NCI-H1417 treated with DMSO at 0.1 percent for 48 hours (cell line): ENCODE data around the gene FAM98A.

Experiments used
- DNase-seq: peaks from one replicate; lab custom pipeline; 2025; lab: John Stamatoyannopoulos, UW

FAM98A gene

DNA sequence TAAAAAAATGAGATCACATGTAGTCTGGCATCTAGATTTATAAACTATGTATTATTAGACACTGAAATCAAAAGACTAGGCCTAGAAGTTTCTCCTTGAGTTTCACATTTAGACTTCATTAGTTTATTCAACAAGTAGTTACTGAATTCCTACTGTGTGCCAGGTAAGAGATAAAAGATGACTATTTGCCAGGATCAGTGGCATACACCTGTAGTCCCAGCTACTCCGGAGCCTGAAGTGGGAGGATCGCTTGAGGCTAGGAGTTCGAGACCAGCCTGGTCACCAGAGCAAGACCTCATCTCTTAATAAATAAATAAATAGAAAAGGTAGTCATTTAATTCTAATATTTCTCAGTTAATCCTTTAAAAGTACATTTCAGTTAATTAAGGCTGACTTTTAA lies 2.1 kb downstream of the FAM98A start:
- DNase-seq = no peak

DNA sequence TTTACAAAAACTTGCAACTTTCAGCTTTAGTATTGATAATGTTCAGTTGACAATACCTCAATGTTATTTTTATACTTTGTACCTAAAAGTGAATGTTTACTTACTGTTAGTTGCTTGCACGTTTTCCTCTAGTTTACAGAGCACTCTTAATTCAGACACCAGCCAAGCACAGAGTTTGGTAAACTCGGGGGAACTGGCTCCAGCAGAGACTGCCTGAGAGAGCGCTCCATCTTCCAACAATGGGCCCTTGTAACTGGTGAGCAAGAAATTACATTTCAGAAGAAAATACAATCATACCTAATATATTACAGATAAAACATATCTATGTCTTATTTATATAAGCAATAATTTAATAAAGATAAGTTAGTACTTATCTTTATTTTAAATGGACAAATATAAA lies 3.7 kb downstream of the FAM98A start:
- no peak for DNase-seq

DNA sequence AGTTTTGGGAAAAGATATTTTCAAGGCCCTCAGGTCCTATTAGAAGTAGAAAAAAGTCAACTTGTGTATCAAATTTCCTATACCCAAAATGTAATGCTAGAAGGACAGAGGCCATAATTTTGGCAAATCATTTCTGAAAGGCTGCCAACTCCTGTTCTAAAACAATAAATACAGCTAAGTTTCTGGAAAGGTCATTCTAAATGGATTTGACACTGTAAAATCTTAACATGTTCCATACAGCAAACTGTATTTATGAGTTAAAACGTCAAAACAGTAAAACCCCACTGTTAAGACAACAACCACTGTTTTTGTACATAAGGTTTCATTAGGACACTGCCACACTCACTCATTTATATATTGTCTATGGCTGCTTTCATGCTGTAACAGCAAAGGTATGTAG lies 9.7 kb downstream of the FAM98A start:
- DNase-seq = no peak

DNA sequence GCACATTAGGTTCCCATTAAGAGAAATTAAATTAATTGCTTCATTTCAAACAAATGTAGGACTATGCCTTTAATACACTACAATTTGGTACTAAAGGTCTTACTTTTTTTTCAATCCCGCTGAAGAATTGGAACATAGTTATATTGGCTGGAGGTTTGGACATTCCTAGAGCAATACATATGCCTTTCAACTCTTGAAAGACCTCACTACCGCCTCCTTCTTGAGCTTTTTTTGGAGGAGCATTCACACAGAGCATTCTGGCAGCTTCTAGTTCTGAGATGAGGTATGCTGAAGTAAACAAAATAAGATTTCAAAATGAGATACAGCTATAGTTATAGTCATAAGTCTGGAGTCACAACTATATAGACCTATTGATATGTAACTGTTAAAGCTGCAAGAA lies 10.9 kb downstream of the FAM98A start:
- DNase-seq = no peak

DNA sequence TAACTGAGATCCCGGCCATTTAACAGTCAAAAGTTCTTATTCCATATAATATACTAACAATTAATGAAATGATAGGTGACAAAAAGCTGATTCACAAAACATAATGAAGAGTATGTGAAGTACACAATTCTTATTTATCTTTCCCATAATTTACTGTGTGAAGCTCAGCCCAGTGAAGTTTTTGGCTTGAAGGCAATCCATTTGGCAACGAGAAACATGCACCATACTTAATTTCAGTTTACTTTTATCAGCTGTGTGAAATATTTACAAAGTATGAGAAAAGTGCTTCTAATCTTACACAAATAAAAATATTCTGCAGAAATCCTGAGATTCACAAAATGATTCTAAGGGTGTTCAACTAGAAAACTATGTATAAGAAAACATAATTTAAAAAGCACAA lies 12.3 kb downstream of the FAM98A start:
- no peak for DNase-seq

DNA sequence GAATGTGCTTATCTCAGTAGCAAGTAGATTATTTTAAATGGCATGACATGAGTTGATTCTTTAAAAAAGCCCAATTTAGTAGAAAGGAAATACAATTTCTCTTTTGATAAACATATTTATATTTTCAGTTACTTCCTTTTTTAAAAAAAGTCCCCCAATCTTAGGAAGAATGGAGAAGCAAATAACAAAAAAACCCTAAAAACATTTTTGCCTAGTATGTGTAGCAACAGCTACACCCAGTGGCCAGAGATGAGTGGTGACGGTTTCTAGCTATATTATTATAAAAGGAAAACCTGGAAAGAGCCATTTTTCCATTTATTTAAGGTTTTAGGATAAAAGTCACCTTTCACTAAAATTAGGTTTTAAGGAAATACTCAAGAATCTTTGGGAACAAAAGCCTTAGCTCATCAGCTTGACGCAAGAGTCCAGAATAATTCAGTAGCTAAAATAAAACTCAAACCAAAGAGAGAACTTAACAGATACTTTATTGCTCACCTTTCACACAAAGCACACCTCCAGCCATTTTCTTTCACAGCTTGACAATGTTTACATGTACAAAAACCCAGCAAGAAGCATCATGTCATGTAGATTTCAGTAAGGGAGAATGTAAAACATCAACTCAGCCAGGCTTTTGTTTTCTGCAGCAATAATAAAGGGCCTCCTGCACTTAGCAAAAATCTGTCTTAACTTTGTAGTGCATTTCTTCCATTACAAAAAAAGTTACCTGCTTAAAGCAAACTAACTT lies 15.7 kb downstream of the FAM98A start:
- DNase-seq = no peak

DNA sequence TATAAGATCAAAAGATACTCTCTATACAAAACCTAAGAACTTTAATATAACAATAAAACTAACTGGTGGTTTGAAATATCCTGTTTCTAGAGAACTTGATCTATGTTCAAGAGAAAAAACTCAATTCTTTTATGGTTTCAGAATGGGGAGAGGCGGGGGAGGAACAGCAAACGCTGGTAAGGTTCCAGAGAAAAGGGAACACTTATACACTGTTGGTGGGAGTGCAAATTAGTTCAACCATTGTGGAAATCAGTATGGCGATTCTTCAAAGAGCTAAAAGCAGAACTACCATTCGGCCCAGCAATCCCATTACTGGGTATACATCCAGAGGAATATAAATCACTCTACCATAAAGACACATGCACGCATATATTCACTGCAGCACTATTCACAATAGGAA lies 17.2 kb downstream of the FAM98A start:
- no peak for DNase-seq

DNA sequence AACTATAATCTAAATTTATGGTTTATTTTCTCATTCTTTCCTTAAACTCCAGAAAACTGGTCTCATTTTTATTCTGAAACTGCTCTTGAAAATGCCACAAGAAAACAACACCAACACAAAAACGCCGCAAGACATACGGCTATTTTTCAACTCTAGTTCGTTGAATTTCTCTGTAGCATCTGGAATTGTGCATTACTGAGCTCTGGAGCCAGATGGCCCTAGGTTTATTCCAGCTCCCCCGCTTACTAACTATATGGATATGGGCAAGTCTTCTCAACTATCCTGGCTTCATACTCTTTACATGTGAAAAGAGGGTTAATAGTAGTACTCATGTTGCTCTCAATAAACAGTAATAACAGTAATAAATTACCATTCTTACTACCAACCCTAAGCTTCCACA lies 19.9 kb downstream of the FAM98A start:
- DNase-seq = no peak

DNA sequence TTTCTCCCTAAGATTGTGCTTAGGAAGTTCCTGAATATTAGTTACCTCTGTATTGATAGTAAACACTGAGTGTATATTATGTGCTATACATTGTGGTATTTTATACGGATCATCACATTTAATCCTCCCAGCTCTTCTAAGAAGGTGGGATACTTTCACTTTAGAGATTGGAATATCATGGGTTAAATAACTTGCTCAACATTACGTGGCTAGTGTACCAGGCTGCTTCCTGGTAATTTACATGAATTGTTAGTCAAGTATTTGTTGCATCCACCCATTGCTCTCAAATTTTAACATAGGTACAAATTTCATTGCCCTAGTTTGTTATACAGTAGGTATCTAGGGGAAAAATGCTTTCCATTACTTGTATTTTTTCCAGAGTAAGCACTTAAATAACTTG lies 21.4 kb downstream of the FAM98A start:
- DNase-seq = no peak

DNA sequence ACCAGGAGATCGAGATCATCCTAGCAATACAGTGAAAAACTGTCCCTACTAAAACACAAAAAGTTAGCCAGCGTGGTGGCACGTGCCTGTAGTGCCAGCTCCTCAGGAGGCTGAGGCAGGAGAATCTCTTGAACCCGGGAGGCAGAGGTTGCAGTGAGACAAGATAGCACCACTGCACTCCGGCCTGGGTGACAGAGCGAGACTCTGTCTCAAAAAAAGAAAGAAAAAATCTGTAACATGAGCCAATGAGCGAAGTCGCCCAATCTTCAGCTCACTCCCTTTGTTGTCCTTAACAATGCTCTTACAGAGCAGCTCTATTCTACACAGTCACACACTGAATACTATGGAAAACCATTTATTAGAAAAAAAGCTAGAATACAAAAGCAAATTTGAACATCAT lies 22.0 kb downstream of the FAM98A start:
- DNase-seq = no peak

DNA sequence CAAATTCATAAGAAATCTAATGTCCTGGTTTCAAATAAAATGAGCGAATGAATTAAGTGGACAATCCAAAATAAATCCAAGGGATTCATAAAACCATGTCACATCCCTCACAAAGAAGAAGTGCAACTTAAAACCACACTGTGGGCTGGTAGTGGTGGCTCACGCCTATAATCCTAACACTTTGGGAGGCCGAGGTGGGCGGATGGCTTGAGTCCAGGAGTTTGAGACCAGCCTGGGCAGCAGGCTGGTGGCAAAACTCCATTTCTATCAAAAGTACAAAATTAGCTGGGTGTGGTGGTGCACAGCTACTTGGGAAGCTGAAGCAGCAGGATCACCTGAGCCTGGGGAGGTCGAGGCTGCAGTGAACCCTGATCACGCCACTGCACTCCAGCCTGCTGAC lies 25.4 kb downstream of the FAM98A start:
- no peak for DNase-seq

DNA sequence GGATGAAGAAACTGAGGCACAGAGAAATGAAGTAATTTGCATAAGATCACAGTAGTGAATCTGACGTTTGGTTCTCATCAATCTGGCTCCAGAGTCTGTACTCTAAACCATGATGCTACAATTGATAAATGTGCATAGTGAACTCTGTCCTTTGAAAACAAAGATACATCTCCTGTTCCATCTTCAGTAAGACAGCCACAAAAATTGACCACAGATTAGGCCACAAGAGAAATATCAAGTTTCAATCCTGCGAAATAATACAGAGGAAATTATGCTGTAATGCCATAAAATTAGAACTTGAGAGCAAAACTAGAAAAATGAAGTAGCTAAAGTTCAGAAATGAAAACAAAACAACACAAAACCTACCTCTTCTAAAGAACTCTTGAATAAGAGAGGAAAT lies 28.4 kb downstream of the FAM98A start:
- DNase-seq = no peak

DNA sequence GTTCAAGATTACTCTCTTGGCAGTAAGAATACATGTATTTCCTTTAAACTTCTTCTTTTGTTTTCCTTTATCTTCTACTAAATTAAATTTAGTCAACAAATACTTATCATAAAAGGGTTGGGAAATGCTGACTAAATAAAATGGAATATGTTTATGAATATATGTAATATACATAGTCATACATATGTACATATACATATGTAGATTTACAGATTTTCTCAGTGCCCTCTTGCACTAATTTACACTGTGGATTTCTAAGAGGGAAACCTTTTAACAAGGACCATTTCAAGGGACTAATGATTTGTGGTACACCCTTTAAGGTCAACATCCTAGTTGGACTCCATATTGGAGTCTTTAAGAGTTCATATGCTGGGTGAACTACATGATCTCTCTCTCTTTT lies 37.2 kb downstream of the FAM98A start:
- DNase-seq = no peak

DNA sequence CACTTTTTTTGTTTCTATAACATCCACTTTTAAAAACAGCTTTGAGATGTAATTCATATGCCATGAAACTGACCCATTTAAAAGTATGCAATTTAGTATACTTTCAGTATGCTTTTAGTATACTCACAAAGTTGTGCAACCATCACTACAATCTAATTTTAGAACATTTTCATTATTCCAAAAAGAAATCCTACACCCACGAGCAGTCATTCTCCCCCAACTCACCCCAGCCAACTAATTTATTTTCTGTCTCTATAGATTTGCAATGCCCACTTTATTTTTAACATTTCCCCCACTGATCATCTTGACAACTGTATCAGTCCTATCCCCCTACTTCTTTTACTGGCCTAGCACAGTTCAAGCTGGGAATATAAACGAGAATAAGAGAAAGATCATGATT lies 39.1 kb downstream of the FAM98A start:
- no peak for DNase-seq

DNA sequence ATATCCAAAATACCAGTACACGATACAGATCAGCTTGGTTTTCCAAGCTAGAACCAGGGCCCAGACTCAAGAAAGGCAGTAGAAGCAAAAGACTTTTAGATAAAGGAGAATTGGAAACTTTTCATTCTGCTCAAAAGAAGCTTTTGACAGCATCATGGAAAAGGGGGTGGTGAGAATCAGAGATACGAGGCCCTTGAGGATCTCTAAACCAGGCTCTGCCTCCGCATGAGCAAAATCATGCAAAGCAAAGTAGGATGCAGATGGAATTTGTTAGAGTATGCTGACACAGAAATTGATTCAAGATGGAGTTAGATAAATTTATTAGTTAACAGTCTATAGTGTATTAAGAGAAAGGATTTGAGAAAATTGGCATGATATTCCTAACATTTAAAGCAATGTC lies 39.8 kb downstream of the FAM98A start:
- DNase-seq = no peak

DNA sequence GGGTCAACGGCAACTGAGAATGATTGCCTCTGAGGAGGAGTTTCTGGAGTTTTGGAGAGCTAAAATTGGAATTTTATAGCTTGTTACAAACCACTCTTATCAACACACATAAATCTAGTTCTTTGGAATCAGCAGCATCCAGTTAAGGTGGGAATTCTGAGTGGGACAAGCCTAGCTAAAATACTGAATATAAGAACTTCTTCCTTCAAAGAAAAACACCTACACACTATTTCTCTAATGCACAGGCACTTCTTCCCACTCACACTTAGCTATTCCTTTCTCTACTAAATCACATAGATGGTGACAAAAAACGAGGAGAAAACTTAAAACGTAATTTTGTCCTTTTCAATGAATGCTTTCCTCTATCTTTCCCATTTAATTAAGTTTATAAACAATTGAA lies 43.4 kb downstream of the FAM98A start:
- DNase-seq = no peak

DNA sequence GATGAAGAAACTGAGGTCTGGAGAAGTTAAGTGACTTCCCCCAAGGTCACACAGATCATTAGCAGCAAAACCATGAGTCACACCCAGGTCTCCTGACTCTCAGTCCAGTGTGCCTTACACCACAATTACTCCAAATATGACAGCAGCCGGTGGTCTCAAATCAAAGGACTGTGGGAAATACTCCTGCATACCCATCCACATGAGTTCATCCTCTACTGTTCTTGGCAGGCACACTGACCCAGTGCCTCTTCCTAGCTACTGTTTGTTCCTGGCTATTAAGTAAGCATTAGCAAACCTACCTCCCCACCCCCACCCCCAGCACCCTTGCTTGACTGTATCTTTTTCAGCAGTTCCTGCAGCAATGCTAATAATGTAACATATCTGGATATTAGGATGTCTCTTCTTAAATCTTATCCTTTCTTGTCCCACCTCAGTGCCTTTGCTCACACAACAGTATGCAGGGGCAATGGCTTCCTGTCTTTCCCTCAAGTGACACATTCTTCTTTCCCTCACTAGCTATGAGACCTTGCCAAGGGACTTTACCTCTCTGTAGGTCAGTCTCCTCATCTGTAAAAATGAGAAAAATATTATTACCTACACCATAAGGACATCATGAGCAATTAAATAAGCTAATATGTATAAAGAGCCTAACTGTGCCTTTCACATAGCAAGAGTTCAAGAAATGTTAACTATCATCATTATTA lies 46.2 kb downstream of the FAM98A start:
- DNase-seq = no peak

DNA sequence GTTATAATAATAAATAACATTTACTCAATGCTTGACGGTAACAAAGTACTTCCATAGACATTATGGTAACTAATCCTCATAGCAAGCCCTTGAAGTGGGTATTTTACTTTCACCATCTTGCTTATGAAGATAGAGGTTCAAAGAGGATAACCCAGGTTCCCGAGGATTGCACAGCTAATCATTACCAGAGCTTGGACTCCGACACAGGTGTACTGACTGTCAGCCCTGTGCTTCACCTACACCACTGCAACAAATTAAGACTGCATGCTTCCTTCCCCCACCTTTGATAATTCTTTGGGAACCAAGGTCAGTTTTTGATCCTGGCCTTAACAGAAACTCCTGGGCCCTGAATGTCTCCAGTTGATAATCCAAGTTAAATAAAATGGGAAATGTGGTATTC lies 48.9 kb downstream of the FAM98A start:
- DNase-seq = no peak

DNA sequence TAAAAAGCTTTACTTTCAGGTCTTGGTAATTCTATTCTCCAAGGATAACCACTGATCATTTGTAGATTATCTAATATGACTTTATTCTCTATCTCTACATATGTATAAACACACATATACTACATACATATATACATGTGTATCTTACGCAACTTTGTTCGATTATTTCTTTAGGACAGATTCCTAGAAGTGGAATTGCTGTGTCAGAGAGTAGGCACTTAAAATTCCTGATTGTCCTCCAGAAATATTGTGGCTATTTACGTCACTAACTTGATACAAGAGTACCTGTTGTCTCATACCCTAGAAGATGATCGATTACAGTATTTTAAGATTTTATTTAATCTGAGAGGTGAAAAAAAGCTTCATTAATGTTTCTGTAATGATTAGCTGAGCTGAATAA lies 57.9 kb downstream of the FAM98A start:
- no peak for DNase-seq

DNA sequence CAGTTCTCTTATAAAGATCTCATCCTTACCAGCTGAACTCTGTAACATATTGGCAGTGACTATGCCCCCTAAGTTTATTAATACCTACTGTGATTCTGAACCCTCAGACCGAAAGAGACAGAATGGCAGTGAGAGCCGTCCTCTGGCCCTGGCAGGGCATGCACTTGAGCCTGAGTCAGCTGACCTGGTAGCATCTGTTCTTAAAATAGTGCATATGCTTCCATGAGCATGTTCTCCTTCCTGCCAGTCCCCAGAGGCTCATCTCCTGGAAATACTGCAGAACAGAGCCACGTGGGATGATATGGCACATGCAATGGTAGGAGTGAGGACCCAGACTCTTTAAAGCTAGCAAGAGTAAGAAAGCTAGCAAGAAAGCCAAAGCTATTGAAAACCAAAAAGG lies 63.7 kb downstream of the FAM98A start:
- DNase-seq = no peak
